Hypothalamus (tissue), 51 donors: Measurements from ENCODE around the gene RRAGC.
"Not testable (repeated sequence)": the region's sequence is repeated elsewhere in the genome, so short reads cannot be mapped to it uniquely, and the experiment has no call there.

Experiments used
- DNase-seq, 51 donors: peaks; one replicate each; lab custom pipeline; 2025; lab: John Stamatoyannopoulos, UW

The RRAGC gene

GRCh38 chr1:38860454-38860795 is 853 bp upstream of the RRAGC start:
- DNase-seq = peak in 3 of 51 donors; percentile 18 to 65 (median 47)

GRCh38 chr1:38858833-38859560 is 575 bp downstream of the RRAGC start:
- DNase-seq = peak in 18 of 51 donors; percentile 12 to 69 (median 38)

GRCh38 chr1:38852780-38853179 is 6.8 kb downstream of the RRAGC start:
- DNase-seq = no peak

- no peak for DNase-seq
Measured at GRCh38 chr1:38848071-38848470, 11.5 kb downstream of the RRAGC start.

- DNase-seq = no peak
Measured at GRCh38 chr1:38846210-38846609, 13.4 kb downstream of the RRAGC start.

GRCh38 chr1:38845088-38845487 is 14.5 kb downstream of the RRAGC start:
- not testable (repeated sequence) for DNase-seq

- no peak for DNase-seq
Measured at GRCh38 chr1:38840281-38840680, 19.3 kb downstream of the RRAGC start.

- DNase-seq = no peak
Measured at GRCh38 chr1:38839363-38839762, 20.2 kb downstream of the RRAGC start.

- DNase-seq = not testable (repeated sequence)
Measured at GRCh38 chr1:38836316-38836715, 23.3 kb downstream of the RRAGC start.

GRCh38 chr1:38834937-38835827 is 24.4 kb downstream of the RRAGC start:
- DNase-seq = peak in 15 of 51 donors; percentile 3 to 72 (median 20)

GRCh38 chr1:38834221-38834782 is 25.3 kb downstream of the RRAGC start:
- DNase-seq = no peak

GRCh38 chr1:38833146-38833545 is 26.4 kb downstream of the RRAGC start:
- DNase-seq = peak in 23 of 51 donors; percentile 9 to 63 (median 33)

GRCh38 chr1:38832370-38832734 is 27.2 kb downstream of the RRAGC start:
- no peak for DNase-seq

- no peak for DNase-seq
Measured at GRCh38 chr1:38831731-38832369, 27.7 kb downstream of the RRAGC start.

GRCh38 chr1:38829368-38829767 is 30.2 kb downstream of the RRAGC start:
- DNase-seq = no peak

GRCh38 chr1:38827318-38827717 is 32.3 kb downstream of the RRAGC start:
- no peak for DNase-seq

- no peak for DNase-seq
Measured at GRCh38 chr1:38826886-38827285, 32.7 kb downstream of the RRAGC start.

GRCh38 chr1:38826262-38826661 is 33.3 kb downstream of the RRAGC start:
- no peak for DNase-seq

- no peak for DNase-seq
Measured at GRCh38 chr1:38820860-38821259, 38.7 kb downstream of the RRAGC start.

GRCh38 chr1:38819516-38819915 is 40.1 kb downstream of the RRAGC start:
- no peak for DNase-seq

- DNase-seq = no peak
Measured at GRCh38 chr1:38819040-38819439, 40.5 kb downstream of the RRAGC start.
